Glutamatergic neuron (in vitro differentiated cells): ENCODE measurements around the gene SNU13. TPM values are rescaled to one million over a fixed set of nuclear protein-coding genes. Genes with fewer than 3 reads are reported as not detected.
"Not testable (repeated sequence)": the region's sequence is repeated elsewhere in the genome, so short reads cannot be mapped to it uniquely, and the experiment has no call there.

Source experiments
- DNase-seq: peaks from one replicate; pipeline ENCODE4 v3.0.0; 2022
- H3K27ac Mint-ChIP-seq: one replicate; pipeline ENCODE4 v1.8.0; 2020; ENCODE audit warnings: mild to moderate bottlenecking, mixed read lengths, inconsistent platforms; ENCODE audit not compliant: unreplicated experiment
- H3K27me3 Mint-ChIP-seq: one replicate; pipeline ENCODE4 v1.8.0; 2020; ENCODE audit warnings: mild to moderate bottlenecking, moderate library complexity, mixed read lengths, inconsistent platforms; ENCODE audit not compliant: unreplicated experiment
- H3K36me3 Mint-ChIP-seq: one replicate; pipeline ENCODE4 v1.8.0; 2020; ENCODE audit warnings: mild to moderate bottlenecking, mixed read lengths, inconsistent platforms; ENCODE audit not compliant: unreplicated experiment
- H3K4me1 Mint-ChIP-seq: one replicate; pipeline ENCODE4 v1.8.0; 2020; ENCODE audit warnings: mild to moderate bottlenecking, low read depth, mixed read lengths, inconsistent platforms; ENCODE audit not compliant: unreplicated experiment
- H3K4me3 Mint-ChIP-seq: one replicate; pipeline ENCODE4 v1.8.0; 2020; ENCODE audit warnings: mild to moderate bottlenecking, mixed read lengths, inconsistent platforms; ENCODE audit not compliant: unreplicated experiment
- H3K9me3 Mint-ChIP-seq: one replicate; pipeline ENCODE4 v1.8.0; 2020; ENCODE audit warnings: mild to moderate bottlenecking, moderate library complexity, mixed read lengths, inconsistent platforms; ENCODE audit not compliant: unreplicated experiment
- CTCF ChIP-seq: fragments of 200-600 bp; sonication (generic); IDR thresholded peaks from one replicate; pipeline ENCODE4 v1.5.0; 2021; ENCODE audit not compliant: partially characterized antibody, unreplicated experiment
- total RNA-seq: library from RNA; stranded (reverse); fragmentation: NEBNext Ultra II Directional; extraction: Animal tissue kit (Norgen Biotek cat#: 25700); gene quantifications from one replicate; pipeline ENCODE4 v1.2.1, GENCODE V29; 2021; ENCODE audit not compliant: unreplicated experiment

Gene SNU13
- total RNA-seq, 1 donor from 2014 or later: 93.5 TPM

- DNase-seq: no peak
- H3K27me3 Mint-ChIP-seq: no peaks in the 10 kb centered on the region
- peaks cover 2% of the 10 kb centered on the region for H3K9me3 Mint-ChIP-seq
- H3K27ac Mint-ChIP-seq: no peak overlapping the region
- no peak overlapping the region for H3K4me3 Mint-ChIP-seq
- no peaks in the 10 kb centered on the region for H3K4me1 Mint-ChIP-seq
- TF ChIP-seq CTCF: no peak
- H3K36me3 Mint-ChIP-seq: no peaks in the 10 kb centered on the region
These were observed 50.5 kb downstream of the SNU13 start for GRCh38 chr22:41638124-41638523.

GRCh38 chr22:41637623-41638022 lies 51.0 kb downstream of the SNU13 start:
- H3K4me3 Mint-ChIP-seq, H3K9me3 Mint-ChIP-seq, H3K27ac Mint-ChIP-seq, H3K4me1 Mint-ChIP-seq, DNase-seq, H3K27me3 Mint-ChIP-seq, H3K36me3 Mint-ChIP-seq: not testable (repeated sequence)

GRCh38 chr22:41636467-41636866 lies 52.2 kb downstream of the SNU13 start:
- no peak overlapping the region for H3K4me3 Mint-ChIP-seq
- no peak overlapping the region for H3K27ac Mint-ChIP-seq
- no peaks in the 10 kb centered on the region for H3K27me3 Mint-ChIP-seq
- no peaks in the 10 kb centered on the region for H3K4me1 Mint-ChIP-seq
- no peak for DNase-seq
- no peaks in the 10 kb centered on the region for H3K36me3 Mint-ChIP-seq
- peaks cover 3% of the 10 kb centered on the region for H3K9me3 Mint-ChIP-seq
- no peak for TF ChIP-seq CTCF

- not testable (repeated sequence) for H3K4me3 Mint-ChIP-seq, H3K36me3 Mint-ChIP-seq, H3K27me3 Mint-ChIP-seq, H3K4me1 Mint-ChIP-seq, H3K9me3 Mint-ChIP-seq, DNase-seq, H3K27ac Mint-ChIP-seq
These were observed 54.1 kb downstream of the SNU13 start for GRCh38 chr22:41634610-41635009.

GRCh38 chr22:41631615-41632014 lies 57.1 kb downstream of the SNU13 start:
- not testable (repeated sequence) for H3K4me1 Mint-ChIP-seq, H3K9me3 Mint-ChIP-seq, H3K27ac Mint-ChIP-seq, DNase-seq, H3K27me3 Mint-ChIP-seq, H3K4me3 Mint-ChIP-seq
- H3K36me3 Mint-ChIP-seq: peaks cover 12% of the 10 kb centered on the region

- H3K9me3 Mint-ChIP-seq, DNase-seq, H3K4me1 Mint-ChIP-seq, H3K4me3 Mint-ChIP-seq, H3K27me3 Mint-ChIP-seq, H3K27ac Mint-ChIP-seq: not testable (repeated sequence)
- peaks cover 12% of the 10 kb centered on the region for H3K36me3 Mint-ChIP-seq
These were observed 57.6 kb downstream of the SNU13 start for GRCh38 chr22:41631115-41631514.

GRCh38 chr22:41625577-41625976 lies 63.1 kb downstream of the SNU13 start:
- DNase-seq: no peak
- peaks cover 4% of the 10 kb centered on the region for H3K4me1 Mint-ChIP-seq
- H3K9me3 Mint-ChIP-seq: peaks cover 5% of the 10 kb centered on the region
- peaks cover 12% of the 10 kb centered on the region for H3K36me3 Mint-ChIP-seq
- H3K27me3 Mint-ChIP-seq: peaks cover 8% of the 10 kb centered on the region
- no peak overlapping the region for H3K27ac Mint-ChIP-seq
- TF ChIP-seq CTCF: no peak
- H3K4me3 Mint-ChIP-seq: no peak overlapping the region

Other genes with a start within 250 kb of the SNU13 start
- 43.3 TPM for gene TOB2, start 242.1 kb downstream of the SNU13 start, total RNA-seq
- 36.1 TPM for gene PHF5A, start 220.2 kb downstream of the SNU13 start, total RNA-seq
- gene ACO2, start 219.8 kb downstream of the SNU13 start, total RNA-seq: 114 TPM
- 24.6 TPM for gene POLR3H, start 144.4 kb downstream of the SNU13 start, total RNA-seq
- 4.7 TPM for gene CSDC2, start 127.9 kb downstream of the SNU13 start, total RNA-seq
- 35.0 TPM for gene PMM1, start 99.0 kb downstream of the SNU13 start, total RNA-seq
- 34.5 TPM for gene DESI1, start 67.8 kb downstream of the SNU13 start, total RNA-seq
- 155 TPM for gene XRCC6, start 67.6 kb downstream of the SNU13 start, total RNA-seq
- gene MEI1, start 10.6 kb upstream of the SNU13 start, total RNA-seq: 0.64 TPM
- gene CCDC134, start 111.8 kb upstream of the SNU13 start, total RNA-seq: 9.4 TPM
- gene SREBF2, start 144.2 kb upstream of the SNU13 start, total RNA-seq: 291 TPM
- not detected for gene SHISA8, start 226.2 kb upstream of the SNU13 start, total RNA-seq
- 0.37 TPM for gene TNFRSF13C, start 237.9 kb upstream of the SNU13 start, total RNA-seq